HepG2 (cell line): ENCODE data around the gene ARPC1B. TPM values are rescaled to one million over a fixed set of nuclear protein-coding genes. Genes with fewer than 3 reads are reported as not detected.

Source experiments
- ATAC-seq: fragments of 200-7000 bp; cut with Tn5 transposase; 3 replicates; pipeline ENCODE4 v1.9.1; 2020; ENCODE audit warnings: mild to moderate bottlenecking, moderate library complexity
- BruUV-seq: library from RNA; stranded (reverse); fragments of 400-500 nt; replicated peaks from 2 replicates; lab custom pipeline; 2021; lab: Mats Ljungman, UMichigan
- CTCF ChIA-PET: fragments of 300-600 bp; formaldehyde crosslinking; extraction: SDS; loops from one replicate; lab custom pipeline; 2021; ENCODE audit warnings: low total read pairs, inconsistent platforms, low intra/inter-chr PET ratio; lab: Yijun Ruan, JAX
- POLR2A ChIA-PET: fragments of 350-600 bp; sonication (Branson Sonifier 250); formaldehyde crosslinking; loops from one replicate; lab custom pipeline; 2020; ENCODE audit warnings: antibody characterized with exemption, inconsistent platforms; lab: Yijun Ruan, JAX
- DNase-seq: peaks from one replicate; pipeline ENCODE4 v3.0.0-alpha.2; 2015; ENCODE audit warnings: low spot score
- FAIRE-seq: peaks from 3 replicates; lab custom pipeline; 2011; peaks lifted over from hg19 to GRCh38; lab: Jason Lieb, UNC
- H2AFZ ChIP-seq: one replicate; pipeline ENCODE4 v1.6.1; 2011; ENCODE audit warnings: low read length, inconsistent platforms
- H3K27ac ChIP-seq: fragments of 300-600 bp; 3 replicates; pipeline ENCODE4 v1.8.0; 2011; ENCODE audit warnings: mixed run types, mild to moderate bottlenecking, mixed read lengths, low read length, inconsistent platforms; ENCODE audit not compliant: insufficient read depth; ENCODE audit errors: extremely low read length
- H3K27me3 ChIP-seq, 2 experiments: fragments of 200-600 bp in 1 of 2; 2 replicates in 1 of 2; 3 replicates in 1 of 2; pipeline versions ENCODE4 v1.6.0 to v1.8.0; 2011; ENCODE audit warnings: low read length in 2 of 2, mild to moderate bottlenecking in 2 of 2, moderate library complexity in 2 of 2, inconsistent platforms in 1 of 2; ENCODE audit not compliant: insufficient read depth in 2 of 2, control insufficient read depth in 1 of 2
- H3K36me3 ChIP-seq, 2 experiments: fragments of 200-600 bp in 1 of 2; replicated peaks in 1 of 2; 2 replicates in 1 of 2; 3 replicates in 1 of 2; pipeline versions ENCODE4 v1.5.1 to v1.8.0; 2011; ENCODE audit warnings: low read length in 2 of 2, inconsistent platforms in 1 of 2; ENCODE audit not compliant: insufficient read depth in 2 of 2, control insufficient read depth in 1 of 2
- H3K4me1 ChIP-seq: 2 replicates; pipeline ENCODE4 v1.5.1; 2012; ENCODE audit warnings: low read length, inconsistent platforms; ENCODE audit not compliant: insufficient read depth
- H3K4me2 ChIP-seq: 2 replicates; pipeline ENCODE4 v1.6.0; 2011; ENCODE audit warnings: low read depth, low read length, inconsistent platforms
- H3K4me3 ChIP-seq, 3 experiments: fragments of 200-600 bp in 1 of 3; sonication (generic), shearing (Covaris generic) in 1 of 3; replicated peaks in 1 of 3; 2 replicates each; pipeline ENCODE4 v1.5.1; 2011 to 2016; ENCODE audit warnings: low read length in 3 of 3, inconsistent platforms in 2 of 3, low read depth in 2 of 3, mild to moderate bottlenecking in 2 of 3, control low read depth in 1 of 3, mixed read lengths in 1 of 3; ENCODE audit not compliant: insufficient read depth in 1 of 3
- H3K79me2 ChIP-seq: one replicate; pipeline ENCODE4 v1.6.1; 2011; ENCODE audit warnings: low read length, inconsistent platforms; ENCODE audit not compliant: insufficient read depth
- H3K9ac ChIP-seq: 2 replicates; pipeline ENCODE4 v1.6.0; 2011; ENCODE audit warnings: mild to moderate bottlenecking, low read depth, low read length, inconsistent platforms; ENCODE audit not compliant: insufficient read depth
- H3K9me3 ChIP-seq: 2 replicates; pipeline ENCODE4 v1.5.1; 2012; ENCODE audit warnings: mild to moderate bottlenecking, low read length
- H4K20me1 ChIP-seq: 2 replicates; pipeline ENCODE4 v1.6.0; 2011; ENCODE audit warnings: inconsistent platforms, mild to moderate bottlenecking, low read length, moderate library complexity; ENCODE audit not compliant: insufficient read depth
- ZNF503 ChIP-seq: sonication (generic); formaldehyde crosslinking; IDR thresholded peaks from 2 replicates; pipeline ENCODE4 v1.4.0; 2020; ENCODE audit warnings: missing genetic modification reagents
- ZSCAN22 ChIP-seq: sonication (generic); formaldehyde crosslinking; IDR thresholded peaks from 2 replicates; pipeline ENCODE4 v1.4.0; 2020; ENCODE audit warnings: mild to moderate bottlenecking, missing genetic modification reagents
- WGBS: methylation state at CpG from one replicate; pipeline ENCODE4 v1.1.6; 2017; ENCODE audit warnings: low lambda C conversion rate; 5-methylcytosine and 5-hydroxymethylcytosine counted together
- in situ Hi-C: cut with HindIII; loops from 2 replicates; pipeline ENCODE4 v1.10.0; 2017; ENCODE audit warnings: low pct_unique_long_range_greater_than_20kb; ENCODE audit not compliant: extremely low pct_ligation_motif_present
- intact Hi-C: fragments of 100-400 bp; cut with micrococcal nuclease; formaldehyde crosslinking; loops from one replicate; pipeline ENCODE4 v1.10.0; 2022; ENCODE audit not compliant: unreplicated experiment
- polyA plus RNA-seq, 8 experiments: library from polyadenylated mRNA; depleted of rRNA in 3 of 8; stranded (reverse) in 7 of 8; unstranded in 1 of 8; fragments of >200 nt; fragmentation: Illumina TruSeq in 4 of 8; extraction: Trizol in 4 of 8; gene quantifications; 2 replicates each; pipeline versions ENCODE4 v1.2.1 to v1.2.3, GENCODE V29; 2011 to 2016; ENCODE audit warnings: low read depth in 4 of 8, missing spikeins in 1 of 8, mixed read lengths in 1 of 8; ENCODE audit not compliant: insufficient read depth in 1 of 8
- total RNA-seq, 5 experiments: library from RNA; depleted of rRNA; stranded (reverse); fragments of >200 nt; fragmentation: Illumina TruSeq; extraction: Trizol; gene quantifications; 2 replicates each; pipeline ENCODE4 v1.2.3, GENCODE V29; 2016; ENCODE audit warnings: low read depth in 1 of 5

The ARPC1B gene
- total and polyA plus RNA-seq, 2 of the 13 experiments (the other 11 are each of a cell fraction or from before 2014, with no cell fraction given), result 72.9 to 89.1 TPM

- DNase-seq (no peak), ATAC-seq (no peak), FAIRE-seq (no peak)
- peak overlapping the region; percentile 91 for H3K27ac ChIP-seq
- H3K9ac ChIP-seq, result peak overlapping the region; percentile 63
- H3K9me3 ChIP-seq, result no peaks in the 10 kb centered on the region
- in situ Hi-C loops (no loop called here), intact Hi-C loops (no loop called here)
- BruUV-seq, result no TSS peak
- no peaks in the 10 kb centered on the region for H3K27me3 ChIP-seq
- H2AFZ ChIP-seq, result no peak overlapping the region
- H3K4me3 ChIP-seq, result no peak overlapping the region
- ChIA-PET POLR2A (interaction anchor here (0.5 to 2.3 kb wide), 5 partner anchors 8 to 91 kb away, joined by 3 to 9 read pairs (median 4); partner anchors contain the start of genes BUD31 and PDAP1), CTCF (no interaction called here)
- H3K79me2 ChIP-seq, result peaks cover 27% of the 10 kb centered on the region
- H3K4me2 ChIP-seq, result peak overlapping the region; percentile 86
- WGBS, result 83% methylated on average over 11 of the region's 12 CpGs
- H3K4me1 ChIP-seq, result peaks cover 50% of the 10 kb centered on the region
- 0 out of 5 replicates have a peak, but pooled peaks cover 1 to 3% of the 10 kb centered on the region in 2 experiments for H3K36me3 ChIP-seq
- H4K20me1 ChIP-seq, result peaks cover 5% of the 10 kb centered on the region; the same call in 1 of the 2 replicates
- TF ChIP-seq ZSCAN22, result no peak
- peak; percentile 24; the same call in 1 of the 2 replicates for TF ChIP-seq ZNF503 (CRISPR knock-in tag)
Measured at GRCh38 chr7:99380032-99380822, 5.7 kb downstream of the ARPC1B start.
